ENCODE data around the gene OGG1.

OGG1 gene

GRCh38 chr3:9781551-9781950 is 31.8 kb downstream of the OGG1 start:
- no peak overlapping the region for H3K4me3 ChIP-seq (ENCODE audit: control insufficient read depth, low read depth, low read length)
- DNase-seq (ENCODE audit: low read depth): no peak
- TF ChIP-seq, protein P1, sequence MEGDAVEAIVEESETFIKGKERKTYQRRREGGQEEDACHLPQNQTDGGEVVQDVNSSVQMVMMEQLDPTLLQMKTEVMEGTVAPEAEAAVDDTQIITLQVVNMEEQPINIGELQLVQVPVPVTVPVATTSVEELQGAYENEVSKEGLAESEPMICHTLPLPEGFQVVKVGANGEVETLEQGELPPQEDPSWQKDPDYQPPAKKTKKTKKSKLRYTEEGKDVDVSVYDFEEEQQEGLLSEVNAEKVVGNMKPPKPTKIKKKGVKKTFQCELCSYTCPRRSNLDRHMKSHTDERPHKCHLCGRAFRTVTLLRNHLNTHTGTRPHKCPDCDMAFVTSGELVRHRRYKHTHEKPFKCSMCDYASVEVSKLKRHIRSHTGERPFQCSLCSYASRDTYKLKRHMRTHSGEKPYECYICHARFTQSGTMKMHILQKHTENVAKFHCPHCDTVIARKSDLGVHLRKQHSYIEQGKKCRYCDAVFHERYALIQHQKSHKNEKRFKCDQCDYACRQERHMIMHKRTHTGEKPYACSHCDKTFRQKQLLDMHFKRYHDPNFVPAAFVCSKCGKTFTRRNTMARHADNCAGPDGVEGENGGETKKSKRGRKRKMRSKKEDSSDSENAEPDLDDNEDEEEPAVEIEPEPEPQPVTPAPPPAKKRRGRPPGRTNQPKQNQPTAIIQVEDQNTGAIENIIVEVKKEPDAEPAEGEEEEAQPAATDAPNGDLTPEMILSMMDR (IDR thresholded peaks at IDR 0.05; ENCODE audit: control insufficient read depth, insufficient read depth, low read depth, low read length, missing control alignments): no peak

DNA sequence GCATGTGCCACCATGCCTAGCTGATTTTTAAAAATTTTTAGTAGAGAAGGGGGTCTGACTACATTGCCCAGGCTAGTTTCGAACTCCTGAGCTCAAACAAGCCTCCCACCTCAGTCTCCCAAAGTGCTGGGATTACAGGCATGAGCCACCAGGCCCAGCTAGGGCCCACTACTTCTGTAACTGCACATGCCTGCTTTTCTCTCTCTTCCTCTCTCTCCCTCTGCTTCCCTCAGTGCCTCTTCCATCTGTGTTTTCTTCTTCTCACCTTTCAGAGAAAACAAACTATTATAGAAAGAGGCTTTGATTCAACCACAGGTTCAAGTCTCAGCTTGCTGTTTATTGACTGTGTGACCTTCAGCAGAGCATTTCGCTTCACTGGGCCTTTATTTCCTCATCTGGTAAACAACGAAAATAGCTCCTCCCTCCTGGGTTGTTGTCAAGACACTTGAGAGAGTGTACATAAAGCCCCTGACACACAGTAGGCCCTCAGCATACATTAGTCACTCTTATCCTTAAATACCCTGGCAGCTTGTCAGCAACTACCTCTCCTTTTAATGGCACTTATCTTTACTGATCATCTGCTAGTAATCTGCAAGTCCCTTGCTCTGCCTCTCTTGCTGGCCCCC is 32.3 kb downstream of the OGG1 start:
- TF ChIP-seq, protein P1 (IDR thresholded peaks at IDR 0.05; ENCODE audit: control insufficient read depth, insufficient read depth, low read depth, low read length, missing control alignments): no peak
- no peak overlapping the region for H3K4me3 ChIP-seq (ENCODE audit: control insufficient read depth, low read depth, low read length)
- no peak for DNase-seq (ENCODE audit: low read depth)

GRCh38 chr3:9782770-9783169 is 33.0 kb downstream of the OGG1 start:
- no peak for DNase-seq (ENCODE audit: low read depth)
- TF ChIP-seq, protein P1 (IDR thresholded peaks at IDR 0.05; ENCODE audit: control insufficient read depth, insufficient read depth, low read depth, low read length, missing control alignments): no peak
- H3K4me3 ChIP-seq (ENCODE audit: control insufficient read depth, low read depth, low read length): no peak overlapping the region

- TF ChIP-seq, protein P1 (IDR thresholded peaks at IDR 0.05; ENCODE audit: control insufficient read depth, insufficient read depth, low read depth, low read length, missing control alignments): no peak
- no peak overlapping the region for H3K4me3 ChIP-seq (ENCODE audit: control insufficient read depth, low read depth, low read length)
- DNase-seq (ENCODE audit: low read depth): no peak
Observed at GRCh38 chr3:9783954-9784353, 34.2 kb downstream of the OGG1 start.

GRCh38 chr3:9784965-9785364 is 35.2 kb downstream of the OGG1 start:
- H3K4me3 ChIP-seq (ENCODE audit: control insufficient read depth, low read depth, low read length): no peak overlapping the region
- DNase-seq (ENCODE audit: low read depth): no peak
- TF ChIP-seq, protein P1 (IDR thresholded peaks at IDR 0.05; ENCODE audit: control insufficient read depth, insufficient read depth, low read depth, low read length, missing control alignments): no peak

GRCh38 chr3:9785602-9786001 is 35.9 kb downstream of the OGG1 start:
- DNase-seq (ENCODE audit: low read depth): no peak
- TF ChIP-seq, protein P1 (IDR thresholded peaks at IDR 0.05; ENCODE audit: control insufficient read depth, insufficient read depth, low read depth, low read length, missing control alignments): no peak
- H3K4me3 ChIP-seq (ENCODE audit: control insufficient read depth, low read depth, low read length): no peak overlapping the region
